Nephron progenitor cell (in vitro differentiated cells): ENCODE results near the gene GADD45GIP1.

Experiments
- DNase-seq: peaks from one replicate; pipeline ENCODE4 v3.0.0; 2021
- H3K27ac Mint-ChIP-seq: 2 replicates; pipeline ENCODE4 v1.8.0; 2021; ENCODE audit warnings: mild to moderate bottlenecking, moderate library complexity, mixed read lengths
- H3K27me3 Mint-ChIP-seq: 2 replicates; pipeline ENCODE4 v1.8.0; 2021; ENCODE audit warnings: mild to moderate bottlenecking, low read depth, mixed read lengths; ENCODE audit not compliant: poor library complexity
- H3K36me3 Mint-ChIP-seq: 2 replicates; pipeline ENCODE4 v1.8.0; 2021; ENCODE audit warnings: low read depth, mixed read lengths
- H3K4me1 Mint-ChIP-seq: 2 replicates; pipeline ENCODE4 v1.8.0; 2021; ENCODE audit warnings: mixed read lengths
- H3K4me3 Mint-ChIP-seq: 2 replicates; pipeline ENCODE4 v1.8.0; 2021; ENCODE audit warnings: mild to moderate bottlenecking, moderate library complexity, mixed read lengths
- H3K9me3 Mint-ChIP-seq: 2 replicates; pipeline ENCODE4 v1.8.0; 2021; ENCODE audit warnings: mild to moderate bottlenecking, moderate library complexity, mixed read lengths
- TF ChIP-seq, protein P1 (sequence below): fragments of 200-600 bp; sonication (generic); IDR thresholded peaks from 2 replicates; pipeline ENCODE4 v1.5.0; 2021; ENCODE audit warnings: antibody characterized with exemption

Gene GADD45GIP1

DNA sequence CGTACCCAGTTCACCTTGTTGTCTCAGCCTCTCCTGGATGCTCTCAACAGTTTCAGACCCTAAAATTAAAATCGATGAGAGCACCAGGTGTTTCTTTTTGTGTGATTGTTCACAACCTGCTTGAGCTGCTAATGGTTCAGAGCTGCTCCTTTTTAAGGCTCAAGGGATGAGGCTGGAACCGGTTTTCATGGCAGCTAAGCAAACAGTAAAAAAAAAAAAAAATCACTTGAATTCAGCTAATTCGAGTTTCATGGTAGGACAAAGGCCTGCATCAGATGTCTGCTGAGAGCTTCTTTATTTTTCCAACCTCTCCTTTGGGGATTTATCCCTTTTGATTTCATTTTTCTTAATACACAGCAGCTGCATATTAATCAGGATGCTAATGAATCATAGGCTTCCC, 44.5 kb downstream of the GADD45GIP1 start:
- H3K4me3 Mint-ChIP-seq: no peak overlapping the region
- peaks cover 3% of the 10 kb centered on the region for H3K27me3 Mint-ChIP-seq
- TF ChIP-seq, protein P1, sequence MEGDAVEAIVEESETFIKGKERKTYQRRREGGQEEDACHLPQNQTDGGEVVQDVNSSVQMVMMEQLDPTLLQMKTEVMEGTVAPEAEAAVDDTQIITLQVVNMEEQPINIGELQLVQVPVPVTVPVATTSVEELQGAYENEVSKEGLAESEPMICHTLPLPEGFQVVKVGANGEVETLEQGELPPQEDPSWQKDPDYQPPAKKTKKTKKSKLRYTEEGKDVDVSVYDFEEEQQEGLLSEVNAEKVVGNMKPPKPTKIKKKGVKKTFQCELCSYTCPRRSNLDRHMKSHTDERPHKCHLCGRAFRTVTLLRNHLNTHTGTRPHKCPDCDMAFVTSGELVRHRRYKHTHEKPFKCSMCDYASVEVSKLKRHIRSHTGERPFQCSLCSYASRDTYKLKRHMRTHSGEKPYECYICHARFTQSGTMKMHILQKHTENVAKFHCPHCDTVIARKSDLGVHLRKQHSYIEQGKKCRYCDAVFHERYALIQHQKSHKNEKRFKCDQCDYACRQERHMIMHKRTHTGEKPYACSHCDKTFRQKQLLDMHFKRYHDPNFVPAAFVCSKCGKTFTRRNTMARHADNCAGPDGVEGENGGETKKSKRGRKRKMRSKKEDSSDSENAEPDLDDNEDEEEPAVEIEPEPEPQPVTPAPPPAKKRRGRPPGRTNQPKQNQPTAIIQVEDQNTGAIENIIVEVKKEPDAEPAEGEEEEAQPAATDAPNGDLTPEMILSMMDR: no peak
- no peaks in the 10 kb centered on the region for H3K9me3 Mint-ChIP-seq
- no peaks in the 10 kb centered on the region for H3K36me3 Mint-ChIP-seq
- H3K4me1 Mint-ChIP-seq: peaks cover 34% of the 10 kb centered on the region
- DNase-seq: no peak
- no peak overlapping the region for H3K27ac Mint-ChIP-seq

DNA sequence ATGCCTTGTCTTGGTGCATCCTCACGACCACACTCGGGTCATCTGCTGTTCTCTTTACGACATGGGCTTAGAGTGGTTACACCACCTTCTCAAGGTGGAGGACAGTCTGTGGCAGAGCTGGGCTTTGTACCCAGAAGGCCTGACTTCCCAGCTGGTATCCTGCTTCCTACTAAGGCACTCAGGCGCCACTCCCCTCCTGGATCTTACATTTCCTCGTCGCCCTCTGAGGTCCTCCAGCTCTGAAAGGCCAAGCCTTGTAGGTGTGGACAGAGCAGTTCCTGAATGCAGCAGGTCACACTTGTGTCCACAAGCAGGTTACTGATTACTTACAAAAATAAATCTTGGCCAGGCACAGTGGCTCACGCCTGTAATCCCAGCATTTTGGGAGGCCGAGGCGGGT, 49.9 kb downstream of the GADD45GIP1 start:
- H3K27me3 Mint-ChIP-seq: peaks cover 3% of the 10 kb centered on the region
- no peak overlapping the region for H3K4me3 Mint-ChIP-seq
- no peaks in the 10 kb centered on the region for H3K9me3 Mint-ChIP-seq
- TF ChIP-seq, protein P1: no peak
- H3K4me1 Mint-ChIP-seq: peaks cover 12% of the 10 kb centered on the region
- H3K27ac Mint-ChIP-seq: no peak overlapping the region
- H3K36me3 Mint-ChIP-seq: no peaks in the 10 kb centered on the region
- no peak for DNase-seq
